ENCODE measurements around the gene TRIM67.

TRIM67 gene

GRCh38 chr1:231172411-231172810 is 10.6 kb downstream of the TRIM67 start:
- no peak for DNase-seq (ENCODE audit: low read depth)
- no peak overlapping the region for H3K4me3 ChIP-seq (ENCODE audit: low read depth, low read length)
- no peak for TF ChIP-seq CTCF (IDR thresholded peaks at IDR 0.05; ENCODE audit: insufficient read depth, low read depth, low read length, missing control alignments)

- no peak for TF ChIP-seq CTCF (IDR thresholded peaks at IDR 0.05; ENCODE audit: insufficient read depth, low read depth, low read length, missing control alignments)
- H3K4me3 ChIP-seq (ENCODE audit: low read depth, low read length) = no peak overlapping the region
- no peak for DNase-seq (ENCODE audit: low read depth)
These were observed 14.6 kb downstream of the TRIM67 start for GRCh38 chr1:231176421-231176820.

- DNase-seq (ENCODE audit: low read depth) = no peak
- TF ChIP-seq CTCF (IDR thresholded peaks at IDR 0.05; ENCODE audit: insufficient read depth, low read depth, low read length, missing control alignments) = no peak
- no peak overlapping the region for H3K4me3 ChIP-seq (ENCODE audit: low read depth, low read length)
These were observed 15.4 kb downstream of the TRIM67 start for GRCh38 chr1:231177226-231177625.

- no peak for TF ChIP-seq CTCF (IDR thresholded peaks at IDR 0.05; ENCODE audit: insufficient read depth, low read depth, low read length, missing control alignments)
- no peak overlapping the region for H3K4me3 ChIP-seq (ENCODE audit: low read depth, low read length)
- no peak for DNase-seq (ENCODE audit: low read depth)
These were observed 16.1 kb downstream of the TRIM67 start for GRCh38 chr1:231177936-231178335.

- DNase-seq (ENCODE audit: low read depth) = no peak
- TF ChIP-seq CTCF (IDR thresholded peaks at IDR 0.05; ENCODE audit: insufficient read depth, low read depth, low read length, missing control alignments) = no peak
- H3K4me3 ChIP-seq (ENCODE audit: low read depth, low read length) = no peak overlapping the region
These were observed 17.1 kb downstream of the TRIM67 start for GRCh38 chr1:231178970-231179369.

- no peak overlapping the region for H3K4me3 ChIP-seq (ENCODE audit: low read depth, low read length)
- no peak for TF ChIP-seq CTCF (IDR thresholded peaks at IDR 0.05; ENCODE audit: insufficient read depth, low read depth, low read length, missing control alignments)
- no peak for DNase-seq (ENCODE audit: low read depth)
These were observed 18.2 kb downstream of the TRIM67 start for GRCh38 chr1:231180034-231180433.

GRCh38 chr1:231181271-231181670 is 19.4 kb downstream of the TRIM67 start:
- TF ChIP-seq CTCF (IDR thresholded peaks at IDR 0.05; ENCODE audit: insufficient read depth, low read depth, low read length, missing control alignments) = no peak

More at GRCh38 chr1:231181271-231181670, 19.4 kb downstream of the TRIM67 start:
- H3K4me3 ChIP-seq (ENCODE audit: low read depth, low read length) = no peak overlapping the region
- DNase-seq (ENCODE audit: low read depth) = no peak

Data from GM12865 (cell line).